Measurements from ENCODE around the gene MFSD2A. TPM values are rescaled to one million over a fixed set of nuclear protein-coding genes. Genes with fewer than 3 reads are reported as not detected.

MFSD2A gene
- total and polyA plus RNA-seq, 10 of the 15 experiments (the other 5 are each of a cell fraction or from before 2014, with no cell fraction given) = 0.84 to 30.1 (median 15.2) TPM

- TF ChIP-seq NR2C2 (IDR thresholded peaks at IDR 0.05; ENCODE audit: borderline replicate concordance, control insufficient read depth, insufficient read length, low read depth) (no peak), SUPT20H (IDR thresholded peaks at IDR 0.05; ENCODE audit: borderline replicate concordance, control insufficient read depth, low read depth, low read length) (no peak), CBX5 (IDR thresholded peaks at IDR 0.05; ENCODE audit: low read depth) (no peak), E4F1 (IDR thresholded peaks at IDR 0.05; ENCODE audit: borderline replicate concordance, partially characterized antibody) (no peak), SMARCA5 (IDR thresholded peaks at IDR 0.05) (no peak), ATF3 (IDR thresholded peaks at IDR 0.05; ENCODE audit: borderline replicate concordance, extremely low read depth, low read depth, low read length) (no peak), BACH1 (IDR thresholded peaks at IDR 0.05; ENCODE audit: borderline replicate concordance) (no peak), MEF2A (IDR thresholded peaks at IDR 0.05; ENCODE audit: insufficient read depth, low read depth, low read length) (no peak), PAX8 (IDR thresholded peaks at IDR 0.05) (no peak), PRDM15 (CRISPR knock-in tag; IDR thresholded peaks at IDR 0.05) (no peak), ZBED1 (IDR thresholded peaks at IDR 0.05; ENCODE audit: borderline replicate concordance) (no peak), MTA2 (IDR thresholded peaks at IDR 0.05; ENCODE audit: low read depth) (peak; percentile 58; the same call in 1 of the 2 replicates), BCL11A (IDR thresholded peaks at IDR 0.05; ENCODE audit: low read depth, low read length) (no peak), MXI1 (IDR thresholded peaks at IDR 0.05; ENCODE audit: low read depth, low read length) (no peak), CUX1 (IDR thresholded peaks at IDR 0.05; ENCODE audit: insufficient replicate concordance, low read depth, low read length) (no peak), LARP7 (IDR thresholded peaks at IDR 0.05) (peak; percentile 50; the same call in 1 of the 2 replicates)
- TF ChIP-seq, protein P1, sequence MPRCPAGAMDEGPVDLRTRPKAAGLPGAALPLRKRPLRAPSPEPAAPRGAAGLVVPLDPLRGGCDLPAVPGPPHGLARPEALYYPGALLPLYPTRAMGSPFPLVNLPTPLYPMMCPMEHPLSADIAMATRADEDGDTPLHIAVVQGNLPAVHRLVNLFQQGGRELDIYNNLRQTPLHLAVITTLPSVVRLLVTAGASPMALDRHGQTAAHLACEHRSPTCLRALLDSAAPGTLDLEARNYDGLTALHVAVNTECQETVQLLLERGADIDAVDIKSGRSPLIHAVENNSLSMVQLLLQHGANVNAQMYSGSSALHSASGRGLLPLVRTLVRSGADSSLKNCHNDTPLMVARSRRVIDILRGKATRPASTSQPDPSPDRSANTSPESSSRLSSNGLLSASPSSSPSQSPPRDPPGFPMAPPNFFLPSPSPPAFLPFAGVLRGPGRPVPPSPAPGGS (IDR thresholded peaks at IDR 0.05; ENCODE audit: borderline replicate concordance, insufficient read depth, low read depth, low read length, poor library complexity, severe bottlenecking) = no peak
Measured at GRCh38 chr1:39995973-39996393, 41.0 kb downstream of the MFSD2A start (continued).

Data from GM12878 (cell line).